ENCODE results near the gene SPATA31C1.
"Not testable (repeated sequence)": the region's sequence is repeated elsewhere in the genome, so short reads cannot be mapped to it uniquely, and the experiment has no call there.

SPATA31C1 gene

GRCh38 chr9:87886210-87886932 lies 31.4 kb upstream of the SPATA31C1 start:
- no peak for DNase-seq (ENCODE audit: low read depth in 1 of 2, low spot score in 1 of 2)

GRCh38 chr9:87886933-87887505 lies 30.7 kb upstream of the SPATA31C1 start:
- DNase-seq (ENCODE audit: low read depth in 1 of 2, low spot score in 1 of 2): no peak

- no peak for DNase-seq (ENCODE audit: low read depth in 1 of 2, low spot score in 1 of 2)
Measured at GRCh38 chr9:87887661-87888480, 29.9 kb upstream of the SPATA31C1 start.

GRCh38 chr9:87888501-87888900 lies 29.3 kb upstream of the SPATA31C1 start:
- no peak for DNase-seq (ENCODE audit: low read depth in 1 of 2, low spot score in 1 of 2)

GRCh38 chr9:87889065-87889881 lies 28.5 kb upstream of the SPATA31C1 start:
- no peak for DNase-seq (ENCODE audit: low read depth in 1 of 2, low spot score in 1 of 2)

- DNase-seq (ENCODE audit: low read depth in 1 of 2, low spot score in 1 of 2): no peak
Measured at GRCh38 chr9:87889882-87890252, 27.9 kb upstream of the SPATA31C1 start.

- no peak for DNase-seq (ENCODE audit: low read depth in 1 of 2, low spot score in 1 of 2)
Measured at GRCh38 chr9:87890837-87891236, 26.9 kb upstream of the SPATA31C1 start.

- no peak for DNase-seq (ENCODE audit: low read depth in 1 of 2, low spot score in 1 of 2)
Measured at GRCh38 chr9:87891754-87892153, 26.0 kb upstream of the SPATA31C1 start.

GRCh38 chr9:87892956-87893355 lies 24.8 kb upstream of the SPATA31C1 start:
- no peak for DNase-seq (ENCODE audit: low read depth in 1 of 2, low spot score in 1 of 2)

- DNase-seq (ENCODE audit: low read depth in 1 of 2, low spot score in 1 of 2): no peak
Measured at GRCh38 chr9:87894998-87895625, 22.6 kb upstream of the SPATA31C1 start.

GRCh38 chr9:87896891-87897290 lies 20.9 kb upstream of the SPATA31C1 start:
- DNase-seq (ENCODE audit: low read depth in 1 of 2, low spot score in 1 of 2): no peak

GRCh38 chr9:87898151-87898550 lies 19.6 kb upstream of the SPATA31C1 start:
- no peak for DNase-seq (ENCODE audit: low read depth in 1 of 2, low spot score in 1 of 2)

GRCh38 chr9:87902371-87902770 lies 15.4 kb upstream of the SPATA31C1 start:
- DNase-seq (ENCODE audit: low read depth in 1 of 2, low spot score in 1 of 2): not testable (repeated sequence)

GRCh38 chr9:87909310-87910041 lies 8.3 kb upstream of the SPATA31C1 start:
- DNase-seq (ENCODE audit: low read depth in 1 of 2, low spot score in 1 of 2): no peak

GRCh38 chr9:87910821-87911220 lies 6.9 kb upstream of the SPATA31C1 start:
- no peak for DNase-seq (ENCODE audit: low read depth in 1 of 2, low spot score in 1 of 2)

GRCh38 chr9:87919013-87919412 lies 1.3 kb downstream of the SPATA31C1 start:
- not testable (repeated sequence) for DNase-seq (ENCODE audit: low read depth in 1 of 2, low spot score in 1 of 2)

- DNase-seq (ENCODE audit: low read depth in 1 of 2, low spot score in 1 of 2): not testable (repeated sequence)
Measured at GRCh38 chr9:87921561-87921960, 3.8 kb downstream of the SPATA31C1 start.

- not testable (repeated sequence) for DNase-seq (ENCODE audit: low read depth in 1 of 2, low spot score in 1 of 2)
Measured at GRCh38 chr9:87923012-87923411, 5.2 kb downstream of the SPATA31C1 start.

- not testable (repeated sequence) for DNase-seq (ENCODE audit: low read depth in 1 of 2, low spot score in 1 of 2)
Measured at GRCh38 chr9:87924851-87925250, 7.1 kb downstream of the SPATA31C1 start.

GRCh38 chr9:87929152-87929551 lies 11.4 kb downstream of the SPATA31C1 start:
- not testable (repeated sequence) for DNase-seq (ENCODE audit: low read depth in 1 of 2, low spot score in 1 of 2)

Measured in activated T-helper 1 cell treated with anti-CD3 and anti-CD28 coated beads, Interleukin-2, amount 50 U/mL, for 16 hours (primary cell).